ENCODE measurements around the gene CELF5. TPM values are rescaled to one million over a fixed set of nuclear protein-coding genes. Genes with fewer than 3 reads are reported as not detected.
"Not testable (repeated sequence)": the region's sequence is repeated elsewhere in the genome, so short reads cannot be mapped to it uniquely, and the experiment has no call there.

The CELF5 gene
- polyA plus RNA-seq, 4 donors = 0.51 to 2.0 (median 0.75) TPM

GRCh38 chr19:3189702-3190469, 34.6 kb upstream of the CELF5 start:
- DNase-seq (ENCODE audit: low read depth in 4 of 4, low spot score in 3 of 4) = no peak

GRCh38 chr19:3190470-3190770, 34.0 kb upstream of the CELF5 start:
- DNase-seq (ENCODE audit: low read depth in 4 of 4, low spot score in 3 of 4) = no peak

DNA sequence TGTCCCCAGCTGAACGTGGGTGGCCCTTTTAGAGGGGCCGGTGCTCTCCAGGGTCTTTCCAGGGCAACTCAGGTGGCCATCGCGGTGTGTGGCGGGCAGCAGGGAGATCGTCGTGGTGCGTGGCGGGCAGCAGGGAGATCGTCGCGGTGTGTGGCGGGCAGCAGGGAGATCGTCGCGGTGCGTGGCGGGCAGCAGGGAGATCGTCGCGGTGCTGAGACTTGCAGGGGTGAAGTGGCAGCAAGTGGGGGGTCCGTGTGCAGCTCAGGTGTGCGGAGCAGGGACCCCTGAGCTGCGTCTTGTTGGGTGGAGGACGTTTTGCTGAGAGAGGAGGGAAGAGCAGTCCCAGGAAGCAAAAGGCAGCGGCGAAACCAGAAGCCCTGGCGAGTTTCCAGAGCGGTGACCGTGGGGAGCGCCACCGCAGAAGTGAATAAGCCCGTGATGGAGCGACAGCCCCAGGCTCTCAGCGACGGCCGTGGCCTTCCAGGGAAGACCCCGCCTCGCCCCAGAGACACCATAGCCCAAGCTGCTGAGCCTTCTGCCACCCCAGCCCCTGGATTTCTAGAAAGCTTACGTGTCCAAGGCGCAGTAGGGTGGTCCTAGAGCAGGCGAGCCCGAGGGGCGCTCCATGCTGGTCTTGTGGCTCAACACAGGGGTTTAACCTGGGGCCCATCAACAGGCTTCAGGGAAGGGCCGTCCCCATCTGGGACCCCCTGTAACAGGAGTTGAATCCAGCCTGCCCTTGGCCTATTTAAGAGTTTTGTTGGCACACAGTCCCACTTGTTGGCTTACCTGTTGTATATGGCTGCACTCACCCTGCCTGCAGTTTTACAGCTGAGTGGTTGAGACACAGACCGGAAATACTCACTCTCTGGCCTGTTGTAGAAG, 33.3 kb upstream of the CELF5 start:
- no peak for DNase-seq (ENCODE audit: low read depth in 4 of 4, low spot score in 3 of 4)

DNA sequence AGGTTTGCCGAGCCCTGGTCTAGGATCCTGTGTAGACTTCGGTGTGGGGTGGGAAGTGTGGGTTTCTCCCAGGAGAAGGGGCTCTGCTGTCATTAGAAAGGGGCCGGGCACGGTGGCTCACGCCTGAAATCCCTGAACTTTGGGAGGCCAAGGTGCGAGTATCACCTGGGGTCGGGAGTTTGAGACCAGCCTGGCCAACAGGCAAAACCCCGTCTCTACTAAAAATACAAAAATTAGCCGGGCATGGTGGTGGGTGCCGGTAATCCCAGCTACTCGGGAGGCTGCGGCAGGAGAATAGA, 32.7 kb upstream of the CELF5 start:
- not testable (repeated sequence) for DNase-seq (ENCODE audit: low read depth in 4 of 4, low spot score in 3 of 4)

- no peak for DNase-seq (ENCODE audit: low read depth in 4 of 4, low spot score in 3 of 4)
Observed at GRCh38 chr19:3192228-3192635, 32.2 kb upstream of the CELF5 start.

DNA sequence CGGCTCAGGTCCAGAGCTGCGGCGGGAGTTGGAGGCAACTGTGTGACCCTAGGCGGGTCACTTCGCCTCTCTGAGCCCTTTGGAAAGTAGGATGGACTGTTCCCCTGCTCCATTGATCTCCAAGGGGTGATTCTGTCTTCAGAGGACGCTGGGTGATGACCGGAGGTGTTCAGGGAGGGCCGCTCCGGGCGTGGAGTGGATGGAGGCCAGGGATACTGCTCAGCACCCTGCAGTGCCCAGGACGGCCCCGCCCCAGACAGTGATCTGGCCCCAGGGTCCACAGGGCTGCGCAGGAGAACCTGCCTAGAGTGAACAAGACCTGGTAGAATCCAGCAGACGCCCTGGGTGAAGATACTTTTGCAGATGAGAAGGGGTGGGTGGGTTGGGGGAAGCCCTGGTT, 31.8 kb upstream of the CELF5 start:
- no peak for DNase-seq (ENCODE audit: low read depth in 4 of 4, low spot score in 3 of 4)

GRCh38 chr19:3193256-3194105, 31.0 kb upstream of the CELF5 start:
- DNase-seq (ENCODE audit: low read depth in 4 of 4, low spot score in 3 of 4) = no peak

DNA sequence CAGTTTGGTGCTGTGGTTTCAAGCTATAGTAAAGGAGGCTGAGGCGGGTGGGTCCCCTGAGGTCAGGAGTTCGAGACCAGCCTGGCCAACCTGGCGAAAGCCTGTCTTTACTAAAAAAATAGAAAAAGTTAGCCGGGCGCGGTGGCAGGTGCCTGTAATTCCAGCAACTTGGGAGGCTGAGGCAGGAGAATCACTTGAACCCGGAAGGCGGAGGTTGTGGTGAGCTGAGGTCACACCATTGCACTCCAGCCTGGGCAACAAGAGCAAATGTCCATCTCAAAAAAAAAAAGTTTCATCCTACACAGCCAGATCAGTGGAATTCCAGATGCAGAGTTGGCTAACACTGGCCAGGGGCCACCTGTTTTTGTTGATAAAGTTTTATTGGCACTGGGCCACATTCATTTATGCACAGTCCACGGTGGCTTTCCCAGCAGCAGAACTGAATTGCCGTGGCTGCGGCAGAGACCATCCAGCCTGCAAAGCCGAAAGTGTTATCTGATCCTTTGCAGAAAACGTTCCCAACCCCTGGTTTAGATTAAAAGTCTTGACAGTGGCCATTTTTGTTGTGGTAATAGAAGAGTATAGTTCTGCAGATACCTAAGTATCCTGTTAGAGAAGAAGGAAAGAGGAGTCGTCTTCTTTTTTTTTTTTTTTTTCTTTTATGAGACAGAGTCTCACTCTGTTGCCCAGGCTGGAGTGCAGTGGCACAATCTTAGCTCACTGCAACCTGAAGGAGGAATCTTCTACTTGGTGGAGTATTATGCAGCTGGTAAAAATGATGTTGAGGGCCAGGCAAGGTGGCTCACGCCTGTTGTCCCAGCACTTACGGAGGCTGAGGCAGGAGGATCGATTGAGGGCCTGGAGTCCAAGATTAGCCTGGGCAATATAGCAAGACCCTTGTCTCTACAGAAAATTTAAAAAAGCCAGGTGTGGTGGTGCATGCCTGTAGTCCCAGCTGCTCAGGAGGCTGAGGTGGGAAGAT, 30.1 kb upstream of the CELF5 start:
- no peak for DNase-seq (ENCODE audit: low read depth in 4 of 4, low spot score in 3 of 4)

DNA sequence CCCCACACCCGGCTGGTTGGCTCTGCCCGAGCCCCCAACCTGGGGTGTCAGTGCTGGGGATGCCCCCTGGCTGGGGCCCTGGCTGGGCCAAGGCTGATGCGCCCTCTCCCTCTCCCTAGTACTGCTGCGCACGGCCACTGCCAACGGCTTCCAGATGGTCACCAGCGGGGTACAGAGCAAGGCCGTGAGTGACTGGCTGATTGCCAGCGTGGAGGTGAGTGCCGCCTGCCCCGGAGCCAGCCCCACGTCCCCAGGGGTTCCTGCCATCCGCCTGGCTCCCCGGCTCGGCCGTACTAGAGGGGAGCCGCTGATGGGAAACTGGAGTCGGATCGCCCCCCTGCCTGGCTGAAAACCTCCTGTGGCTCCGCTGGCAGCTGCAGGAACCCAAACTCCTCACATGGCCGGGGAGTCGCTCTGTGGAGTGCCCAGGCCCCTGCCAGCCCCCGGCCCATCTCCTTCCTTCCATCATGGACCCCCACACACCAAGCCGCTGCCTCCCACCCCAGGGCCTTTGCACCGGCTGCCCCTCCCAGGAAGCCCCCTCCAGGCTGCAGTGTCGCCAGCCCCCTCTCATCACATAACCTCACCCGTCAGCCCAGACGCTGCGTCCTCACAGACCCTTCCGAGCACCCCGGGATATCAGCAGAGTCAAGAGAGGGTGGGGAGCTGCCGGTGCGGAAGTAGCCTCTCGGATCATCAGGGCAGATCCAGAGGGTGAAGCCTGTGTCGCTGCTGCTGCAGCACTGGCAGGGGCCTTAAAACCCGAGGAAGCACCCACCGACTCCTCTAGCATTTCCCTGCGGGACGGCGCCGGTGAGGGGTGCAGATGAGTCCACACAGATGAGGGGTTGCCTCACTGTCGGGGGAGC, 28.2 kb upstream of the CELF5 start:
- DNase-seq (ENCODE audit: low read depth in 4 of 4, low spot score in 3 of 4) = no peak

DNA sequence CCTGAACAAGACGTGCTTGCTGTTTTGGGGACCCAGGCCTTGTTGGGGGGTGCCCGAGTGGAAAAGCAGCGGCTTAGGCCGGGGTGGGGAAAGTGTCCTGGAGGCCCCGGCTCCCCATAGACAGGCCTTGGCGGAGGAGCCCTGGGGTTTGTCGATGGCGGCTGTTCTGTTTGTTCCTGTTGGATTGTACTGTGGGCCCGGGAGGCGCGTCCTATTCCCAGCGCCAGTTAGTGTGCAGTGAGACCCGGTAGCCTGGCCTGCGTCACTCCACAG, 27.6 kb upstream of the CELF5 start:
- no peak for DNase-seq (ENCODE audit: low read depth in 4 of 4, low spot score in 3 of 4)

DNA sequence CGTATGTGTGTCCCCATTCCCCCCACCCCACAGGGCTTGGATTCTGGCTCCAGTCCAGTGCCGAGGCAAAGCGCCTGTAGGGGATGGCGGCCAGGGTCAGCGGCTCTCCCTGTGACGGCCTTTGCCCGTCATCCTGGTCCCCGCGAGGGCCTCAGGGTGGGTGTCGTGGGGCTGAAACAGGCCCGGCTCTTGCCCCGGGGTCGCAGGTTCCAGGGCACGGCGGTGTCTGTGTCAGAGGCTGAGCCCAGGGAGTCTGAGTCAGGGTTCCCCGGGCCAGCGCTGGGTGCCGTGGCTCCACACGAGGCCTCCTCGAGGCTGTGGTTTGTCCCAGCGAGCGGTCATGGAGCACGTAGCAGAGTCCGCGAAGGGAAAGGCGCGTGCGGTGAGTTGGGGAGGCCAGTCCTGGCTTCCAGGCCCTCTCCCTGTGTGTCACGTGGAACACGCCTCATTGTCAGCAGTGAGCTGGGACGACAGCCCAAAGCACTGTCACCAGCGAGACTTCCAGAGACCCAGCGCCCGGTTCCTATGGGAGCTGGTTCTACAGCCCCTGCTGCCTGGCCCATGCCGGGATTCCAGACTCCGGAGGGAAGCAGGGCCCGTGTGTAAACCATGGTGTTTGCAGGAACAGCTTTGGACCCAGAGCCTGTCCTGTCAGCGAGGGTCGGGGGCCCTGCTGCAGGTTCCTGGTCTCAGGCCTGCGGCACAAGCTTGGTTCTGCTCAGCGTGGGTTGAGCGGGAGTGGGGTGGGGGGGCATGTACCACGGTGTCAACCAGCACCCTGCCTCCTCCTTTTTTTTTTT, 25.4 kb upstream of the CELF5 start:
- no peak for DNase-seq (ENCODE audit: low read depth in 4 of 4, low spot score in 3 of 4)

GRCh38 chr19:3201072-3201700, 23.3 kb upstream of the CELF5 start:
- no peak for DNase-seq (ENCODE audit: low read depth in 4 of 4, low spot score in 3 of 4)

DNA sequence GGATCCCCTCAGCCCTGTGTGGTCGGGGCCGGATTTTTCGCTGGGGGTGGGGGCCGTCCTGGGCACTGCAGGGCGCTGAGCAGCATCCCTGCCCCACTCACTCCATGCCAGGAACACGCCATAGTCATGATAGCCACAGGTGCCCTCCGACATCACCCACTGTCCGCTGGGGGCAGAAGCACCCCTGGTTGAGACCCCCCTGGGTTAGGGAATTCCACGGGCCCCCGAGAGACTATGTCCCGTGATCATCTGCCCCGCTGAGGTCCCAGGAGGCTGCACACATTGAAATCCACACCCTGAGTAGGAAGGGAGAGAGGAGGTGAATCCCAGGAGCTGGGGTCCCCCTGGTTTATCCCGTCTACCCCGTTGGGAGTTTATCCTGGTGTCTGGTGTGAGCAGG, 22.6 kb upstream of the CELF5 start:
- no peak for DNase-seq (ENCODE audit: low read depth in 4 of 4, low spot score in 3 of 4)

DNA sequence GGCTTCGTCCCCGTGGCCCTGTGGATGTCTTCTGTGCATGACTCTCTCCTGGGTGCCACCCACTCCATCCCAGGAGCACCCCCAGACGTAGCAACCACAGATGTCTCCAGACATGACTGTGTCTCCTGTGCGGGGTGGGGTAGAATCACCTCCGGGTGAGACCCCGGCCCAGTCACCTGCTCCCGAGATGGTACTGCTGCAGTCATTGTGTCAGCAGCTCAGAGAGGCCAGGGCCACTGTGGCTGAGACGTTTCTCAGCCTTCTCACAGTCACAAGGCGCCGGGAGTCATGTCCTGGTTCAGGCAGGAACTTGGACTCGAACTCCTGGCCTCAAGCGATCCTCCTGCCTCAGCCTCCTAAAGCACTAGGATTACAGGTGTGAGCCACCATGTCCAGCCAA, 22.1 kb upstream of the CELF5 start:
- DNase-seq (ENCODE audit: low read depth in 4 of 4, low spot score in 3 of 4) = no peak

DNA sequence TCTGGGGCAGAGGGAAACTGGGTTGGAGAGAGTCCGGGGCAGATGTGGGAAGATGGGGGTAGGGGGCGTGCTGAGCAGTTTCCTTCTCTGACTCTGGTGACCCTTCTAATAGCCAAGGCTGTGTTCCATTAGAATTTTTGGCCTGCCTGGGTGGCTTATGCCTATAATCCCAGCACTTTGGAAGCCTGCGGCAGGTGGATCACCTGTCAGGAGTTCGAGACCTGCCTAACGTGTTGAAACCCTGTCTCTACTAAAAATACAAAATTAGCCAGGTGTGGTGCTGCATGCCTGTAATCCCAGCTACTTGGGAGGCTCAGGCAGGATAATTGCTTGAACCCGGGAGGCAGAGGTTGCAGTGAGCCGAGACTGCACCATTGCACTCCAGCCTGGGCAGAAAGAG, 21.6 kb upstream of the CELF5 start:
- not testable (repeated sequence) for DNase-seq (ENCODE audit: low read depth in 4 of 4, low spot score in 3 of 4)

- DNase-seq (ENCODE audit: low read depth in 4 of 4, low spot score in 3 of 4) = no peak
Observed at GRCh38 chr19:3203805-3204645, 20.4 kb upstream of the CELF5 start.

DNA sequence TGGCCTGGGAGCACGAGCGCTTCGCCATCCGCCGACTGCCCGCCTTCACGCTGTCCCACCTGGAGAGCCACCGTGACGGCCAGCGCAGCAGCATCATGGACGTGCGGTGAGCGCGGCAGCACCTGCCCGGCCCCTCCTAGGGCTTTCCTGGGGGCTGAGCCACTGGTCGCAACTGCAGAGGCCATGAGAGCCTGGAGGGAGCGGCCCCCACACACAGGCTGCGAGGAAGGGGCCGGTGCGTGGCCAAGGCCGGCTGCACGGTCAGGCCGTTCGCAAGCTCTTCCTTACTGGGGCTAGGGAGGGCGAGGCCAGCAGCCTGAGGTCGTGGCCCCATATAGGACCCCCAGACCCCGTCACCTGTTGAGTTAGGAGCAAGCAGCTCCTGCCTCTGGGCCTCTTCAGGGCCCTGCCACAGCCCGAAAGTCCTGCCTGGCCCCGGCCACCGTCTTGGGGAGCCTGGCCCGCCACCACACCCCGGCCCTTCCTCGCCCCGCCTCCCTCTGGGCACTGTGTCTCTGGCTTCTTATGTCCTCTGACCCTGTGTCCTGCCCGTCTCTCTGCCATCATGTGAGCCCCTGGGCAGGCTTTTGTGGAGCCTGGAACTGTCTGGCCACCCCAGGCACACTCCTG, 19.7 kb upstream of the CELF5 start:
- no peak for DNase-seq (ENCODE audit: low read depth in 4 of 4, low spot score in 3 of 4)

Data from right renal pelvis (tissue), 4 donors.